Astrocyte (in vitro differentiated cells and primary cell): ENCODE data around the gene FOXF1. TPM values are rescaled to one million over a fixed set of nuclear protein-coding genes. Genes with fewer than 3 reads are reported as not detected.
A peak's percentile ranks its signal among the peaks of the same experiment; 100 is the strongest.

Experiments
- DNase-seq: peaks from one replicate; pipeline ENCODE4 v3.0.0-alpha.2; 2010; ENCODE audit warnings: low read depth
- FAIRE-seq: peaks from 2 replicates; lab custom pipeline; 2011; peaks lifted over from hg19 to GRCh38; lab: Jason Lieb, UNC
- H2AFZ ChIP-seq: 2 replicates; pipeline ENCODE4 v1.6.0; 2012; ENCODE audit warnings: low read depth, low read length, inconsistent platforms
- H3K27ac ChIP-seq: 2 replicates; pipeline ENCODE4 v1.5.1; 2011; ENCODE audit warnings: low read depth, low read length, inconsistent platforms
- H3K27me3 ChIP-seq: 2 replicates; pipeline ENCODE4 v1.6.0; 2011; ENCODE audit warnings: low read length, inconsistent platforms; ENCODE audit not compliant: insufficient read depth
- H3K36me3 ChIP-seq: 2 replicates; pipeline ENCODE4 v1.5.1; 2011; ENCODE audit warnings: low read length, inconsistent platforms; ENCODE audit not compliant: insufficient read depth
- H3K4me1 ChIP-seq: 2 replicates; pipeline ENCODE4 v1.5.1; 2011; ENCODE audit warnings: low read length, inconsistent platforms; ENCODE audit not compliant: insufficient read depth
- H3K4me2 ChIP-seq: 2 replicates; pipeline ENCODE4 v1.6.0; 2012; ENCODE audit warnings: low read length, inconsistent platforms
- H3K4me3 ChIP-seq: 2 replicates; pipeline ENCODE4 v1.5.1; 2011; ENCODE audit warnings: low read depth, mild to moderate bottlenecking, low read length, inconsistent platforms; ENCODE audit not compliant: insufficient read depth
- H3K79me2 ChIP-seq: 2 replicates; pipeline ENCODE4 v1.6.0; 2012; ENCODE audit warnings: mild to moderate bottlenecking, low read length, inconsistent platforms; ENCODE audit not compliant: insufficient read depth
- H3K9ac ChIP-seq: 2 replicates; pipeline ENCODE4 v1.6.0; 2012; ENCODE audit warnings: mild to moderate bottlenecking, low read length, inconsistent platforms
- H3K9me3 ChIP-seq: 2 replicates; pipeline ENCODE4 v1.5.1; 2012; ENCODE audit warnings: low read depth, mild to moderate bottlenecking, low read length, inconsistent platforms; ENCODE audit not compliant: insufficient read depth
- H4K20me1 ChIP-seq: 2 replicates; pipeline ENCODE4 v1.6.0; 2012; ENCODE audit warnings: low read length, inconsistent platforms; ENCODE audit not compliant: insufficient read depth
- H3K27ac Mint-ChIP-seq: one replicate; pipeline ENCODE4 v1.8.0; 2021; ENCODE audit warnings: mild to moderate bottlenecking, mixed read lengths; ENCODE audit not compliant: unreplicated experiment
- H3K27me3 Mint-ChIP-seq: one replicate; pipeline ENCODE4 v1.8.0; 2021; ENCODE audit warnings: low read depth, mixed read lengths; ENCODE audit not compliant: unreplicated experiment
- H3K36me3 Mint-ChIP-seq: one replicate; pipeline ENCODE4 v1.8.0; 2021; ENCODE audit warnings: low read depth, mixed read lengths; ENCODE audit not compliant: unreplicated experiment
- H3K4me1 Mint-ChIP-seq: one replicate; pipeline ENCODE4 v1.8.0; 2021; ENCODE audit warnings: low read depth, mixed read lengths; ENCODE audit not compliant: unreplicated experiment
- H3K4me3 Mint-ChIP-seq: one replicate; pipeline ENCODE4 v1.8.0; 2021; ENCODE audit warnings: mild to moderate bottlenecking, moderate library complexity, mixed read lengths; ENCODE audit not compliant: unreplicated experiment
- H3K9me3 Mint-ChIP-seq: one replicate; pipeline ENCODE4 v1.8.0; 2021; ENCODE audit warnings: mild to moderate bottlenecking, mixed read lengths; ENCODE audit not compliant: unreplicated experiment
- EZH2 ChIP-seq: IDR thresholded peaks from 2 replicates; pipeline ENCODE4 v1.6.1; 2012; ENCODE audit warnings: mild to moderate bottlenecking, low read length, inconsistent platforms; ENCODE audit not compliant: insufficient read depth
- total RNA-seq: library from RNA; stranded (reverse); gene quantifications from 2 replicates; pipeline ENCODE4 v1.2.1, GENCODE V29; 2021
- TF ChIP-seq, protein P1 (sequence below): IDR thresholded peaks from 2 replicates; pipeline ENCODE4 v1.5.1; 2011; ENCODE audit warnings: low read depth, mild to moderate bottlenecking, inconsistent platforms, low read length, moderate library complexity; ENCODE audit not compliant: insufficient read depth

The FOXF1 gene
- total RNA-seq, 1 donor from 2014 or later, result 0.07 TPM

DNA sequence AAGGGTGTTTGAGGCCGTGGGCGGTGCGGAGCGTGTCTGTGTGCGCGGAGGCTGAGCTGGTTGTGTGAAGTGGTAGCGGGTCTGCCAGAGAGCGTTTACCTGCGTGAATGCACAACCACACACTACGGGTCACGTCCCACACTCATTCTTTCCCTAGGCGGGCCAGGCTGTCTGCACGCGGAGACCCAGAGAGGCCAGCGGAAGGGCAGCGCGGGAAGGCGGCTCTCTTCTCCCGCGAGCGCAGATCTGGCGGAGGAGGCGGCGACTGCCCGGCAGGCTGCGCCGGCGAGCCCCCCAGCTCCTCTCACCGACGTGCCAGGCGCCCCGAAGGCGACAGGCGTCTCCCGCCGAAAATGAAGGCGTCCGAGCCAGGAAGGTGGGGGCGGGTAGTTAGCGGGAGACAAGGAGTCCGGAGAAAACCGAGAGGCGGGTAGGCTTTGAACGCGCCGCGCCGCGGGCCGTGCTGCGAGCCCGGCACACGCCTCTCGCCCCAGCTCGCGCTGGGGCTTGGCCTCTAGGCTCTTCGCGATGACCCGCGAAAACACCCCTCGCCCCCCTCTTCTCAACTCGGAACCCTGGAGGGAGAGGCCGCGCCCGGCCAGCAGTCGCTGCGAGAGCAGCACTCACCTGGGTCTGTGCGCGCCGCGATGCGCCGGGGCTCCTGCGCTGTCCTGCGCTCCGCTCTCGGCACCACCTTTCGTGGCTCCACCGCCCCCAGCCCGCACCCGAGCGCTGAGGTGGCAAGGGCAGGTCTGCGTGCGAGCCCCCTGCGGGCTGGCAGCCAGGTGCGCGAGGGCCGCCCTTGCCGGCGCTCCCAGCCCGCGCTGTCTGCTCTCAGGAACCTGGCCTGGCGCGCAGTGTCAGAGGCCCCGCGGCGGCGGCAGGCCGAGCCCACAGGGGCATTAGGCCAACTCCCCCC, 2.0 kb upstream of the FOXF1 start:
- Histone ChIP-seq H3K27ac (no peak overlapping the region), H3K4me1 (peaks cover 12% of the 10 kb centered on the region), H4K20me1 (peaks cover 36% of the 10 kb centered on the region), H3K79me2 (peaks cover 28% of the 10 kb centered on the region), H3K36me3 (no peaks in the 10 kb centered on the region), H3K4me3 (peak overlapping the region; percentile 23), H3K9ac (no peak overlapping the region), H3K27me3 (peaks cover 66% of the 10 kb centered on the region), H3K4me2 (peak overlapping the region; percentile 88), H2AFZ (peak overlapping the region; percentile 26), H3K9me3 (peaks cover 12% of the 10 kb centered on the region)
- TF ChIP-seq, protein P1, sequence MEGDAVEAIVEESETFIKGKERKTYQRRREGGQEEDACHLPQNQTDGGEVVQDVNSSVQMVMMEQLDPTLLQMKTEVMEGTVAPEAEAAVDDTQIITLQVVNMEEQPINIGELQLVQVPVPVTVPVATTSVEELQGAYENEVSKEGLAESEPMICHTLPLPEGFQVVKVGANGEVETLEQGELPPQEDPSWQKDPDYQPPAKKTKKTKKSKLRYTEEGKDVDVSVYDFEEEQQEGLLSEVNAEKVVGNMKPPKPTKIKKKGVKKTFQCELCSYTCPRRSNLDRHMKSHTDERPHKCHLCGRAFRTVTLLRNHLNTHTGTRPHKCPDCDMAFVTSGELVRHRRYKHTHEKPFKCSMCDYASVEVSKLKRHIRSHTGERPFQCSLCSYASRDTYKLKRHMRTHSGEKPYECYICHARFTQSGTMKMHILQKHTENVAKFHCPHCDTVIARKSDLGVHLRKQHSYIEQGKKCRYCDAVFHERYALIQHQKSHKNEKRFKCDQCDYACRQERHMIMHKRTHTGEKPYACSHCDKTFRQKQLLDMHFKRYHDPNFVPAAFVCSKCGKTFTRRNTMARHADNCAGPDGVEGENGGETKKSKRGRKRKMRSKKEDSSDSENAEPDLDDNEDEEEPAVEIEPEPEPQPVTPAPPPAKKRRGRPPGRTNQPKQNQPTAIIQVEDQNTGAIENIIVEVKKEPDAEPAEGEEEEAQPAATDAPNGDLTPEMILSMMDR, result no peak
- peak; percentile 82 for TF ChIP-seq EZH2
- Mint-ChIP-seq H3K4me1 (peaks cover 6% of the 10 kb centered on the region), H3K36me3 (peaks cover 2% of the 10 kb centered on the region), H3K9me3 (peaks cover 35% of the 10 kb centered on the region), H3K27ac (peak overlapping the region; percentile 58), H3K4me3 (peak overlapping the region; percentile 45), H3K27me3 (peaks cover 61% of the 10 kb centered on the region)
- FAIRE-seq (no peak), DNase-seq (no peak)

DNA sequence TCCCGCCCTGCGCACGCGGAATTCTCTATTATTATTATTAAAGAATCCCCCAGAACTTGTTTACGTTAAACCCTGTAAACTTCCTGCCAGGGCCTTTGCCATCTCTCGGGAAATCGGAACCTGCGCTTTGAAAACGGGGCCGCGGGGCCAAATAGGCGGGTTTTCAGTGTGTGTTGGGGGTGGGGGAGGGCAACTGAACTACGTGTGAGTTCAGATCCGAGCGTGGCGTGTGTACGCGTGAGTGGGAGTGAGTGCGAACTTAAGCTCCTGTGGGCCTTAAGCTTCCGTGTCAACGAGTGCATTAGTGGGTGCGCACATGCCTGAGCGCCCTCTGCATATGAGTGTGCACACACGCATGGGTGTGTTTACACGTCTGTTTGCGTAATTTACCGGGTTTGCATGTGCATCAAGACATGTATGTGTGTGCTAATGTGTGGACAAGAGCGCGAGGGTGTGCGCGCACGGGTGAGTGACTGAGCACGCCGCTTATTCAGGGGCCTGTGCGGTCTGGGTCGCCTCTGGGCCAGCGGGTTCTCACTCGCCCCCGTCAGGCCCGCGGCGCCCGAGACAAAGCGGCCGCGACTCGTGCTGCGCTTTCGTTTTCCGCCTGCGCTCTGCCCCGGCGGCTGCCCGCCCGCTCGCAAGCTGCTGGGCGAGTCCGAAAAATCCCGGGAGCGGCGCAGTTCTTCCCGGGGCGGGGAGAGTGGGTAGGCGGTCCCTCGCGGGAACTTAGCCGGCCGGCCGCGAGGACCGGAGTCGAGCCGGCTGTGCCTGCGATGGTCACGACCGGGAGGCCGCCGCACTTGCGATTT, 1.2 kb upstream of the FOXF1 start:
- Mint-ChIP-seq H3K4me1 (peaks cover 6% of the 10 kb centered on the region), H3K27ac (peak overlapping the region; percentile 78), H3K4me3 (peak overlapping the region; percentile 62), H3K9me3 (peaks cover 37% of the 10 kb centered on the region), H3K27me3 (peaks cover 60% of the 10 kb centered on the region), H3K36me3 (peaks cover 2% of the 10 kb centered on the region)
- Histone ChIP-seq H4K20me1 (peaks cover 41% of the 10 kb centered on the region), H3K27me3 (peaks cover 63% of the 10 kb centered on the region), H3K79me2 (peaks cover 34% of the 10 kb centered on the region), H3K4me2 (peak overlapping the region; percentile 88), H3K9me3 (peaks cover 12% of the 10 kb centered on the region), H3K36me3 (no peaks in the 10 kb centered on the region), H3K4me3 (peak overlapping the region; percentile 61), H2AFZ (peak overlapping the region; percentile 69), H3K4me1 (peaks cover 12% of the 10 kb centered on the region), H3K27ac (peak overlapping the region; percentile 56), H3K9ac (peak overlapping the region; percentile 67)
- DNase-seq (peak; percentile 76), FAIRE-seq (no peak)
- TF ChIP-seq, protein P1, result no peak
- TF ChIP-seq EZH2, result peak; percentile 73
